Neural progenitor cell (in vitro differentiated cells): Measurements from ENCODE around the gene ALG1. TPM values are rescaled to one million over a fixed set of nuclear protein-coding genes. Genes with fewer than 3 reads are reported as not detected.
A peak's percentile ranks its signal among the peaks of the same experiment; 100 is the strongest.
"Not testable (repeated sequence)": the region's sequence is repeated elsewhere in the genome, so short reads cannot be mapped to it uniquely, and the experiment has no call there.

Source experiments
- DNase-seq: peaks from one replicate; pipeline ENCODE4 v3.0.0-alpha.2; 2016; ENCODE audit warnings: low spot score
- H2AFZ ChIP-seq: fragments of 200-600 bp; sonication (generic); replicated peaks from 2 replicates; pipeline ENCODE4 v1.6.1; 2016; ENCODE audit warnings: antibody characterized with exemption
- H3F3A ChIP-seq: fragments of 200-600 bp; sonication (generic); 2 replicates; pipeline ENCODE4 v1.6.1; 2016; ENCODE audit warnings: antibody characterized with exemption, low read depth
- H3K27ac ChIP-seq: fragments of 200-600 bp; sonication (generic); 2 replicates; pipeline ENCODE4 v1.5.1; 2016; ENCODE audit warnings: mild to moderate bottlenecking
- H3K27me3 ChIP-seq: fragments of 200-600 bp; sonication (generic); 2 replicates; pipeline ENCODE4 v1.6.1; 2016; ENCODE audit warnings: mild to moderate bottlenecking, moderate library complexity
- H3K36me3 ChIP-seq: fragments of 200-600 bp; sonication (generic); 2 replicates; pipeline ENCODE4 v1.5.1; 2016
- H3K4me1 ChIP-seq: fragments of 200-600 bp; sonication (generic); 2 replicates; pipeline ENCODE4 v1.6.1; 2016; ENCODE audit warnings: mixed run types
- H3K4me2 ChIP-seq: fragments of 200-600 bp; sonication (generic); 2 replicates; pipeline ENCODE4 v1.6.1; 2016
- H3K4me3 ChIP-seq: fragments of 200-600 bp; sonication (generic); 2 replicates; pipeline ENCODE4 v1.5.1; 2016
- H3K79me2 ChIP-seq: fragments of 200-600 bp; sonication (generic); 2 replicates; pipeline ENCODE4 v1.6.1; 2016; ENCODE audit warnings: low read depth
- H3K9ac ChIP-seq: fragments of 200-600 bp; sonication (generic); 2 replicates; pipeline ENCODE4 v1.6.1; 2016
- H3K9me3 ChIP-seq: fragments of 200-600 bp; sonication (generic); 2 replicates; pipeline ENCODE4 v1.5.1; 2016; ENCODE audit warnings: low read depth
- H4K20me1 ChIP-seq: fragments of 200-600 bp; sonication (generic); 2 replicates; pipeline ENCODE4 v1.6.1; 2016; ENCODE audit warnings: low read depth
- H3K27ac Mint-ChIP-seq: 3 replicates; pipeline ENCODE4 v1.8.0; 2021; ENCODE audit warnings: mixed read lengths
- H3K27me3 Mint-ChIP-seq: 2 replicates; pipeline ENCODE4 v1.8.0; 2022; ENCODE audit warnings: low read depth, mild to moderate bottlenecking, inconsistent platforms, moderate library complexity, mixed read lengths; ENCODE audit not compliant: insufficient read depth
- H3K36me3 Mint-ChIP-seq: 3 replicates; pipeline ENCODE4 v1.8.0; 2021; ENCODE audit warnings: mixed read lengths
- H3K4me1 Mint-ChIP-seq: 3 replicates; pipeline ENCODE4 v1.8.0; 2021; ENCODE audit warnings: mixed read lengths
- H3K4me3 Mint-ChIP-seq: 3 replicates; pipeline ENCODE4 v1.8.0; 2021; ENCODE audit warnings: mild to moderate bottlenecking, moderate library complexity, mixed read lengths
- H3K9me3 Mint-ChIP-seq: 3 replicates; pipeline ENCODE4 v1.8.0; 2020; ENCODE audit warnings: mixed read lengths
- EZH2 ChIP-seq: fragments of 200-600 bp; sonication (generic); IDR thresholded peaks from 2 replicates; pipeline ENCODE4 v1.6.1; 2017; ENCODE audit warnings: antibody characterized with exemption, mild to moderate bottlenecking, moderate library complexity
- EZH2phosphoT487 ChIP-seq: fragments of 200-600 bp; sonication (generic); IDR thresholded peaks from 2 replicates; pipeline ENCODE4 v1.6.1; 2017; ENCODE audit warnings: antibody characterized with exemption
- total RNA-seq: library from RNA; depleted of rRNA; stranded (reverse); fragments of >200 nt; gene quantifications from 2 replicates; pipeline ENCODE4 v1.2.3, GENCODE V29; 2015; ENCODE audit warnings: low replicate concordance
- TF ChIP-seq, protein P1 (sequence below): fragments of 200-600 bp; sonication (generic); IDR thresholded peaks from 2 replicates; pipeline ENCODE4 v1.5.1; 2017; ENCODE audit warnings: antibody characterized with exemption, mild to moderate bottlenecking

The ALG1 gene
- total RNA-seq, 1 donor from 2014 or later: 6.1 TPM

DNA sequence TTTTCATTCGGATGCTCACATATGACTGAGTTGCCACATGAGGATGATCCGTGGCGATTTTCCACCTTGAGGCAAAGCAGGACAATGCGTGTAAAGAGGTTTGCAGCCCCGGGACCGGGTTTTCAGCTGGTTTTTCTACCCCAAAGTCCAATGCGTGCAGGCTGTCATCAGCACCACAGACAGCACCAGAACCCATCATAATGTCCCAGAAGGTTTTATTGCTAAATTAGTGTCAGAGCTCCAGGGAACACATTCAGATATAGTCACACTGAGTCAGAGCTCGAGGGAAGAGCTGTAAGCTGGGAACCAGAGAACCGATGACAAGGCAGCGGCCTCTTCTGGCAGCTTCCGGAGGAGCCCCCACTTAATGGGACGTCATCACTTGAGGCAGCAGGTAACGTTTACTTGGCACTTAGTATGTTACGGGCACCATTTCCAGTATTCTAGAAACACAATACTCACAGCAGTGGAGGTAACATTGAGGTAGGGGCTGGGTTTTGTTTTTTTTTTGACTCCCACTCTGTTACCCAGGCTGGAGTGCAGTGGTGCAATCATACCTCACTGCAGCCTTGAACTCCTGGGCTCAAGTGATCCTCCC is 29.0 kb upstream of the ALG1 start:
- Histone ChIP-seq H3K4me2 (no peak overlapping the region), H3K27ac (no peak overlapping the region)
- H3K36me3 Mint-ChIP-seq: no peaks in the 10 kb centered on the region

DNA sequence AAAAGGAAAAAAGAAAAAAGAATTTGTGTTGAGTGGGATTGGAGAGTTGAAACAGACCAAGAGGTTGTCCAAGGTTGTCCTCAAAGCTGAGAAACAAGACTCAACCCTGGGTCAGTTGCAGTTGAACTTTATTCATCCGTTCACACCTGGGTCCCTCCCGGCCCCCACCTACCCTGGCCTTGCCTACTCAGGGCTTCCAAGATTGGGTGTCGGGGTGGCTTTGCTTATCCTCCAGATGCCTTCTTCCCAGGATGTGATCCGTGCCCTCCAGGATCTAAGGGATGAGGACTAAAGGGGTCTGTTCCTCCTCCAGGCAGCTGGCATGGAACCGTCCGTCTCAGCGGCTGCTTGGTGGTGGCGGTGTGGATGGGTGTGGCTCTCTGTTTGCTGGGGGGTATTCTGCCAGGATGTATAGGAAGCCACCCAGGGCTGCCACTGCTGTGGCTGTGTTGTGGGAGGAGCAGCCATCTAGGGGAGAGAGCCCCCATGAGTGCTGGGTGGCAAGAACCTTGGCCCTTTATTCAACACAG is 27.6 kb upstream of the ALG1 start:
- no peak overlapping the region for H3K4me3 Mint-ChIP-seq
- Histone ChIP-seq H3K36me3 (no peaks in the 10 kb centered on the region), H4K20me1 (no peaks in the 10 kb centered on the region), H3K79me2 (no peaks in the 10 kb centered on the region), H3F3A (no peaks in the 10 kb centered on the region), H3K27me3 (no peaks in the 10 kb centered on the region), H3K27ac (no peak overlapping the region), H3K4me3 (no peak overlapping the region), H3K9me3 (no peaks in the 10 kb centered on the region), H3K4me2 (no peak overlapping the region), H2AFZ (no peak overlapping the region), H3K9ac (no peak overlapping the region), H3K4me1 (no peaks in the 10 kb centered on the region)
- H3K27ac Mint-ChIP-seq: no peak overlapping the region
- H3K4me1 Mint-ChIP-seq: no peaks in the 10 kb centered on the region
- H3K27me3 Mint-ChIP-seq: peaks cover 5% of the 10 kb centered on the region
- no peaks in the 10 kb centered on the region for H3K9me3 Mint-ChIP-seq
- TF ChIP-seq EZH2phosphoT487 (no peak), EZH2 (no peak)
- TF ChIP-seq, protein P1, sequence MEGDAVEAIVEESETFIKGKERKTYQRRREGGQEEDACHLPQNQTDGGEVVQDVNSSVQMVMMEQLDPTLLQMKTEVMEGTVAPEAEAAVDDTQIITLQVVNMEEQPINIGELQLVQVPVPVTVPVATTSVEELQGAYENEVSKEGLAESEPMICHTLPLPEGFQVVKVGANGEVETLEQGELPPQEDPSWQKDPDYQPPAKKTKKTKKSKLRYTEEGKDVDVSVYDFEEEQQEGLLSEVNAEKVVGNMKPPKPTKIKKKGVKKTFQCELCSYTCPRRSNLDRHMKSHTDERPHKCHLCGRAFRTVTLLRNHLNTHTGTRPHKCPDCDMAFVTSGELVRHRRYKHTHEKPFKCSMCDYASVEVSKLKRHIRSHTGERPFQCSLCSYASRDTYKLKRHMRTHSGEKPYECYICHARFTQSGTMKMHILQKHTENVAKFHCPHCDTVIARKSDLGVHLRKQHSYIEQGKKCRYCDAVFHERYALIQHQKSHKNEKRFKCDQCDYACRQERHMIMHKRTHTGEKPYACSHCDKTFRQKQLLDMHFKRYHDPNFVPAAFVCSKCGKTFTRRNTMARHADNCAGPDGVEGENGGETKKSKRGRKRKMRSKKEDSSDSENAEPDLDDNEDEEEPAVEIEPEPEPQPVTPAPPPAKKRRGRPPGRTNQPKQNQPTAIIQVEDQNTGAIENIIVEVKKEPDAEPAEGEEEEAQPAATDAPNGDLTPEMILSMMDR: no peak
- no peaks in the 10 kb centered on the region for H3K36me3 Mint-ChIP-seq
- no peak for DNase-seq

More for the DNA sequence above, 29.0 kb upstream of the ALG1 start:
- Mint-ChIP-seq H3K27me3 (peaks cover 5% of the 10 kb centered on the region), H3K27ac (no peak overlapping the region), H3K4me1 (no peaks in the 10 kb centered on the region), H3K9me3 (no peaks in the 10 kb centered on the region), H3K4me3 (no peak overlapping the region)
- H2AFZ ChIP-seq: peak overlapping the region; percentile 51
- DNase-seq: peak; percentile 49
- H3K36me3 ChIP-seq: no peaks in the 10 kb centered on the region
- no peaks in the 10 kb centered on the region for H3K79me2 ChIP-seq
- H3K9me3 ChIP-seq: no peaks in the 10 kb centered on the region
- no peaks in the 10 kb centered on the region for H3K4me1 ChIP-seq
- H3K27me3 ChIP-seq: no peaks in the 10 kb centered on the region
- H3K4me3 ChIP-seq: no peak overlapping the region
- TF ChIP-seq EZH2phosphoT487: no peak
- TF ChIP-seq, protein P1: peak; percentile 53
- H4K20me1 ChIP-seq: no peaks in the 10 kb centered on the region
- H3F3A ChIP-seq: no peaks in the 10 kb centered on the region
- H3K9ac ChIP-seq: no peak overlapping the region

DNA sequence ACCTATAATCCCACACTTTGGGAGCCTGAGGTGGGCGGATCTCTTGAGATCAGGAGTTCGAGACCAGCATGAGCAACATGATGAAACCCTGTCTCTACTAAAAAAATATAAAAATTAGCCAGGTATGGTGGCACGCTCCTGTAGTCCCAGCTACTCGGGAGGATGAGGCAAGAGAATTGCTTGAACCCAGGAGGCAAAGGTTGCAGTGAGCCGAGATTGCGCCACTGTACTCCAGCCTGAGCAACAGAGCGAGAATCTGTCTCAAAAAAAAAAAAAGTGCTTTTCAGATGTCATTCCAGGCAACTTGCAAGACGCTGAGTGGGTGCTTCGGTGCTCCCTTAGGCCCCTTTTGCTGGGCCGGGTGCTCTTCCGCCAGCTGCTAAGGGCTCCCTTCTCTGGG is 27.1 kb upstream of the ALG1 start:
- not testable (repeated sequence) for H3K4me3 ChIP-seq, H3K27ac ChIP-seq, H3K9me3 ChIP-seq, H3K36me3 Mint-ChIP-seq, H4K20me1 ChIP-seq, H3K4me1 ChIP-seq, H3K27me3 ChIP-seq, H3K79me2 ChIP-seq, H3K36me3 ChIP-seq, H2AFZ ChIP-seq, H3F3A ChIP-seq, DNase-seq, H3K27ac Mint-ChIP-seq, H3K9me3 Mint-ChIP-seq, H3K4me2 ChIP-seq, H3K27me3 Mint-ChIP-seq, H3K4me3 Mint-ChIP-seq, H3K9ac ChIP-seq, H3K4me1 Mint-ChIP-seq

DNA sequence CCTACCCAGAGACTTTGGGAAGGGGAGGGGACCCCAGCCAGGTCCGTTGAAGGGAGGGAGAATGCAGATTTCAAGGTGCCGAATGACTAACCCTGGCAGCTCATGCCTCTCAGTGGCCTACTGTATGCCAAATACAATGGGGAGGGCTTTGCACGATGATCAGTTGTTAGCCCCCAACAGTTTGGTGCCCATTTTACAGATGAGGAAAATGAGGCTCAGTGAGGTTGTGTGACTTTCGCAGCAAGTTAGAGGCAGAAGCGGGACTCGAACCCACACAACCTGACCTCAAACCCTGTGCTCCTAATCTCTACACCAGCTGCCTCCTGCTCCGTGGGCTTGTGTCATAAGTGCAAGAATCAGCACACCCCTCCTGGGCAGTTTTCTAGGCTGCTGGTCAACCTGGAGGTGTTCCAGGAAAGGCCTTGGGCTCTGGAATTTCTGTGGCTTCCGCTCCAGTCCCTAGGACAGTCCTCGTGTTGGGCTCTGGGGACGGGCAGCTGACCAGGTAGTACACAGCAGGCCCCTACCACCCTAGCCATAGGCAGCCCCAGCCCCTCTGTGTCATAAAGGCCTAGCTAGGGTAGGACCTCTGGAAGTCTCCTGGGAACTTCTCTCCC is 26.0 kb upstream of the ALG1 start:
- Mint-ChIP-seq H3K36me3 (no peaks in the 10 kb centered on the region), H3K27me3 (peaks cover 5% of the 10 kb centered on the region)
- no peaks in the 10 kb centered on the region for H3K36me3 ChIP-seq

More for the DNA sequence above, 26.0 kb upstream of the ALG1 start:
- no peak overlapping the region for H3K4me2 ChIP-seq
- H3K27ac ChIP-seq: no peak overlapping the region
- H2AFZ ChIP-seq: no peak overlapping the region
- Mint-ChIP-seq H3K4me3 (no peak overlapping the region), H3K4me1 (no peaks in the 10 kb centered on the region), H3K27ac (no peak overlapping the region), H3K9me3 (no peaks in the 10 kb centered on the region)
- no peaks in the 10 kb centered on the region for H3K4me1 ChIP-seq
- H4K20me1 ChIP-seq: no peaks in the 10 kb centered on the region
- no peaks in the 10 kb centered on the region for H3K27me3 ChIP-seq
- no peak for DNase-seq
- no peaks in the 10 kb centered on the region for H3K79me2 ChIP-seq
- no peaks in the 10 kb centered on the region for H3F3A ChIP-seq
- TF ChIP-seq, protein P1: no peak
- no peak for TF ChIP-seq EZH2
- no peak for TF ChIP-seq EZH2phosphoT487
- H3K9ac ChIP-seq: no peak overlapping the region
- no peaks in the 10 kb centered on the region for H3K9me3 ChIP-seq
- H3K4me3 ChIP-seq: no peak overlapping the region
